Activated naive CD4-positive, alpha-beta T cell treated with Interleukin-2 at 50 U/mL for 16 hours (primary cell): ENCODE data around the gene C3orf22.
"Not testable (repeated sequence)": the region's sequence is repeated elsewhere in the genome, so short reads cannot be mapped to it uniquely, and the experiment has no call there.

Experiments used
- DNase-seq: peaks from one replicate; pipeline ENCODE4 v3.0.0-alpha.2; 2020

Gene C3orf22, protein sequence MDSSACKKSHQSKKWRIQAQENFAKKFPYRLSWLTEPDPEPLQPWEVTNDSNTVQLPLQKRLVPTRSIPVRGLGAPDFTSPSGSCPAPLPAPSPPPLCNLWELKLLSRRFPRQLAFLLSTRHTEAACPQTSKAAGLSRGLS

DNA sequence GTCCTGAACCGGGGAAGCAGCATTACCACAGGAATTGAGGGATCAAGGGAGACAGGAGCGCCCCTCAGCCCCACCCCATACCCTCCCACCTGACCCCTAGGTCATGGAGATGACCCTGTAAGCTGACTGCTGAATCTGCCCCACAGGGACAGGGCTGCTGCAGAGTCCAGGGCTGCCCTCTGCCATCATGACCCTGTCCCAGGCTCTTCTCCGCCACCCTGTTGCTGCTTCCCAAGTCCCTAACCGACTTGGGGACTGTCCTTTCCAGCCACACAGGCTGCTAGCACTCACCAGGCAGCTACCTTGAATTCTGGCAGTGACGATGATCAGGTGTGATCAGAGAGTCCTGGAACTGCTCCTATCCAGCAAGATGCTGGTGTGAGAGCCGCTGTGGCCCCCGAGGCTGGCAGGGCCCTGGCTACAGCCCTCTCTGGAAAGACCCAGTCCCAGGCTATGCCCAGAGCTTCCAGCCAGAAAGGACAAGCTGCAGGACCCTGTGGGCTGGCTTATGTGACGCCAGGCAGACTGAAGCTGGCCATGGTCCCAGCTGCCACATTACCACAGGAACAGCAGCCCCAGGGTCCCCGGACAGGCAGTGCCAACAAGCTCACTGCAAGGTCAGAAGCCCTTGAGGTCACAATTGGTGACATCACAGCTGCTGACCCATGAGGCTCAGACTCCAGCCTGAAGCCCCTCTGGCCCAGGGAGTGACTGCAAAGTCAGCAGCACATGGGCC lies at the start of gene C3orf22:
TSS of gene C3orf22 (minus strand) at position 597 of the 736 bp plus-strand sequence. CDS start 5,542 bp downstream, outside the sequence.
- DNase-seq: no peak

DNA sequence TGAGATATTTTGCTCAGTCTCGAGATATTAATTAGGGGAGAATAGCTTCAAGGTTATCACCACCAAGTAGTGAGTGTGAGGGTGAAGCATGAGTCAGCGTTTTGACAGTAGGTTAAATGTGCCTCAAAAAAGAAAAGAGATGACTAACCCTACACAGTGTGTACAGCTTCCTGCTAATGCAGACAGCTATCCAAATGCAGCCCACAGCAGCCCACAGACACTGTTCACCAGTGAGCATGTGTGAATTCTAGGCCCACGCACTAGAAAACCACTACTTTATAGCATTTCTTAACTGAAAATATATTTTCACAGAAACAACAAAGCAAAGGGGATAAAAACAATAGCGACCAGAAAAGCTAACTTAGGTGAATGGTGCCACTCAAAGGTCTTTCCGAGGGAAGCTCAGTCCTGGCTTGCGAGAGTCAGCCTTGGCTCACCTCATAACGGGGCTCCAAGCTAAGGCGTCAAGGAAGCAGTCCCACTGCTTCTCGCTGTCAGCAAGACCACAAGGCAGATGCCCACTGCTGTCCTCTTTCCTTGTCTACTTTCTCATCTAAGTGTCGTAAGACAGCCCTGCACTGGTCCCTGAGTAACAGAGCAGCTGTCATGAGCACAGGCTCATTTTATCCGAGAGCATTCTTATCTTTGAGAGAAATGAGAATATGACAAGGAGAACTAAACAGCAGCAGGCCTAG lies 48.6 kb upstream of the C3orf22 start:
- peak; percentile 14 for DNase-seq

DNA sequence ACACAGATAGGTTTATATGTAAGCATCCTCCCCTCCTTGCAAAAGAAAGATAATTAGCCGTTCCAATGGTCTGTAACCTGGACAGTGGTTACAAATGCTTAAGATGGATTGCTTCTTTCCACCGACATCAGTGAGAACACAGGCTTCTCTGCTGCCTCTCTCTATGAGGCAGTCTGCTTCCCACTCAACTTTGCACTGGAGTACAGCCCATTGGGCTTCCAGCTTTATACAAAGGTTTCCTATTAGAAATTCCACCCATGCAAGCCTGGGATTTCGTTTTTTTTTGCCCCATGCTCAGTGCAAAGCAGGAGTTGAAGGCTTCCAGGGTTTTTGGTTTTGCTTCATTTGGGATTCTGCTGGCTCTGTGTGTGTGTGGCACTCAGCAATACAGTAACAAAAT lies 47.3 kb upstream of the C3orf22 start:
- DNase-seq: no peak

DNA sequence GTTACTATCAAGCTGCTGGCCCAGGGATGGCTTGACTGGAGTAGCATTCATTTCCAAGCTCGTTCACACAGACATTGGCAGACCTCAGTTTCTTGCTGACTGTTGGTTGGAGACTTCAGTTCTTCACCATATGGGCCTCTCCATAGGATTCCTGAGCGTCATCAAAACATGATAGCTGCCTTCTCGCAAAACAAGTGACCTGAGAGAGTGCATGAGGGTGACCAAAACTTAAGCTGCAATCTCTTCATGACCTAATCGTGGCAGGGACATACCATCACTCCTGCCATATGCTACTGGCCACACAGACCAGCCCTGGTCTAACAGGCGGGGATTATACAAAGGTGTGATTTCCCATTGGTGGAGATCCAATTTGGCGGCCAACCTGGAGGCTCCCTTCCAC lies 46.0 kb upstream of the C3orf22 start:
- DNase-seq: no peak

DNA sequence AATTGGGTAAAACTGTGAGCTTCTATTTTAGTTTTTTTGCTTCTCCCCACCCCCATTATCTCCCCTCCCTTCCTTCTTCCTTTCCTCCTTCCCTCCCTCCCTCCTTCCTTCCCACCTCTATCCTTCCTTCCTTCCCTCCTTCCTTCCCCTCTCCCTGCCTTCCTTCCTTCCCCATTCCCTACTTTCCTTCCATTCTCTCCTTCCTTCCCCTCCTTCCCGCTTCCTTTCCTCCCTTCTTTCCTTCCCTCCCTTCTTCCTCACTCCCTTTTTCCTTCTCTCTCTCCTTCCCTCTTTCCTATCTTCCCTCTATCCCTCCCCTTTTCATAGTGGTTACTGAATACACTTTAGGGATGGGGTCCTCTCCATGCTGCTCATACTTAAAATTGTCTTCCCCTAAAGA lies 40.4 kb upstream of the C3orf22 start:
- DNase-seq: no peak

DNA sequence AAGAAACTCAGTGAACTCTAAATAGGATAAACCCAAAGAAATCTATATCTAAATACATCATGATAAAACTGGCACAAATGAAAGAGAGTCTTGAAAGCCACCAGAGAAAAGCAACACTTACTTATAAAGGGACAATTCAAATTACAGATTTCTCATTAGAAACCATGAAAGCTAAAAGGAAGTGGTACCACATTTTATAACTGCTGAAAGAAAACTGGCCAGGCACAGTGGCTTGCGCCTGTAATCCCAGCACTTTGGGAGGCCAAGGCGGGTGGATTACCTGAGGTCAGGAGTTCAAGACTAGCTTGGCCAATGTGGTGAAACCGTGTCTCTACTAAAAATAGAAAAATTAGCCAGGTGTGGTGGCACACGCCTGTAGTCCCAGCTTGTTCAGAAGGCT lies 36.7 kb upstream of the C3orf22 start:
- DNase-seq: not testable (repeated sequence)

DNA sequence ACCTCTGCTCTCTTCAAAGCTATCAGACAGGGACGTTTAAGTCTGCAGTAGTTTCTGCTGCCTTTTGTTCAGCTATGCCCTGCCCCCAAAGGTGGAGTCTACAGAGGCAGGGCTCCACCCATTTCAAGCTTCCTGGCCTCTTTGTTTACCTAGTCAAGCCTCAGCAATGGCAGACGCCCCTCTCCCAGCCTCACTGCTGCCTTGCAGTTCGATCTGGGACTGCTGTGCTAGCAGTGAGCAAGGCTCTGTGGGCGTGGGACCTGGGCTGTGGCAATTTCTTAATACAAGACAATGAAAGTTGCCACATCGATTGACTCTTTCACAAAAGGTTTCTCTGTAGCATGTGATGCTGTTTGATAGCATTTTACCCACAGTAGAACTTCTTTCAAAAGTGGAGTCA lies 32.8 kb upstream of the C3orf22 start:
- DNase-seq: not testable (repeated sequence)

DNA sequence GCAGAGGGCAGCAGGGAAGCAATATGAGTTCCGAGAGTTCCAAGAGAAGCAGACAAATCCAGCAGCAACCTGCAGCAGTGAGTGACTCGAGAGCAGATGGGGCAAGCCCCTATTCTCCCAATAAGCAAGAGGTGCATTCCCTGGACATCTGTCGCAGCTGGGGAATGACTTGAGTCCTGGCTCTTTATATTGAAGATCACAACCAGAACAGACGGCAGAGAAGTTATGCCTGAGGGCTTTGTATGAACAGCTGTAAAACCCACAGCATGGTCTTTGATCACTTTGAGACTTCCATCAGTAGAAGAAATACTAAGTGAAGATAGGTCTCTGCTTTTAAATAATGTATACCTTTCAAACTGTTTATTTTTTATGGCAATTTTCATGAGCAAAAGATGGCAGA lies 23.6 kb upstream of the C3orf22 start:
- no peak for DNase-seq

DNA sequence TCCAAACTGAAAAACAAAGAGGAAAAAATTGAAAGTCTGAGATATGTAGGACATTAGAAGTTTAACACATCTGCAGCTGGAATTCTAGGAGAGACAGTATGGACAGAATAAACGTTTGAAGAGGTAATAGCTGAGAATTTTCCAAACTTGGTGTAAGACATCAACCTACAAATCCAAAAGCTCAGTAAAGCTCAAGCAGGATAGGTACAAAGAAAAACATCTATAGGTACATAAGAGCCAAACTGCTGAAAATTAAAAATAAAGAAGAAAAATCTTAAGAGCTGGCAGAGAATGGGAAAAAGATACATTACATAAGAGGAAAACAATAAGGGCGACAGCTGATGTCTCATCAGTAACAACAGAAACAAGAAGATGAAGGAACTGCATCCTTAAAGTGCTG lies 22.8 kb upstream of the C3orf22 start:
- no peak for DNase-seq

DNA sequence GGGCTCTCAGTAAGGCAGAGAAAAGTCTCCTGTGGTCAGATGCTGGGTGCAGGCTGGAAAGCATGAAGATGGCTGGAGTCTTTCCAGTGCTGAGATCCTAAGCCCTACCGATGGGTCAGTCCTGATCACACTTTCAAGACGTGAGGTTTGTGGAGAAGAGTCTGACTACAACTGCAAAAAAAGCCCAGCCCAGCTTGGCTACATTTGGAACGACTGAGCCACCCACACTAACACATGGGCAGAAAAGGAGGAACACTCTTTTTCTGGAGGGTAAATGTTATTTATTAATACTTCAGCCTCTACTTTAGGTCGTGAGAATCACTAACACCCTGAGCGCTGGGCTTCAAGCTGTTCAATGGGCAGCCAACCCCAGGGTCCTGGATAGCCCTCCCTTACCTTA lies 22.0 kb upstream of the C3orf22 start:
- no peak for DNase-seq

DNA sequence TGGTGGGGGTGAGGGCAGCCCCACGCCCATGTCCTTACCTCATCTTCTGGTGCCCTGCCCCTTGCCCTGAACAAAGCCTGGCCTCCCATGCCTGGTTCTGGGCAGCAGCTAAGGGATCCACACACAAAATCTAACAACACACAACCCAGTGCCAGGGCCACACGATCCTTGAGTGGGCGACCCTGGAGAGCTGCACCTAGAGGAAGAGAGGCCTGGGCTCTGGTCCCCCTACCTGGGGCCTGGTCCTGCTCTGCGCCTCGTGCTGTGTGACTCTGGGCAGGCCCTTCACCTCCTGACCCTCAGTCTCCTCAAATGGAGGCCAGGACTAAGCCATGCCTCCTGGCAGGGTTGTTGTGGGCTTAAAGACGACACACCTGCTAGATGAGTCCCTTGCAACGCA lies 20.0 kb upstream of the C3orf22 start:
- DNase-seq: no peak

DNA sequence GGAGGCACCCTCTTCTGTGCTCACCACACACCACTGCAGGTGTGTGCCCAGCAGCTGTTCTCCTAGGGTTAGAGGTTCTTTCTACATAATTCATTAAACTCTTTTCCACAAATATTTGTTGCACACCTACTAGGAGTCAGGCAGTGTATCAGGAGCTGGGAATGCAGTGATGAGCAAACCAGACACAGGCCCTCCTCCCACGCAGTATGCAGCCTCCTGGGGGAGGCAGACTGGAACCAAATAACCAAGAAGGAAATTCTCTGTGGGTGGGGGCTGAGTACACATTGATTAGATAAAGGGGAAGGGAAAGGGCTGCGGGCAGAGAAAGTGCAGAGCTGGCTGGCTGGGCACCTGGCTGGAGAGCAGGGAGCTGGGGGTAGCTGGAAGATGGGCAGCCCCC lies 18.5 kb upstream of the C3orf22 start:
- DNase-seq: no peak

DNA sequence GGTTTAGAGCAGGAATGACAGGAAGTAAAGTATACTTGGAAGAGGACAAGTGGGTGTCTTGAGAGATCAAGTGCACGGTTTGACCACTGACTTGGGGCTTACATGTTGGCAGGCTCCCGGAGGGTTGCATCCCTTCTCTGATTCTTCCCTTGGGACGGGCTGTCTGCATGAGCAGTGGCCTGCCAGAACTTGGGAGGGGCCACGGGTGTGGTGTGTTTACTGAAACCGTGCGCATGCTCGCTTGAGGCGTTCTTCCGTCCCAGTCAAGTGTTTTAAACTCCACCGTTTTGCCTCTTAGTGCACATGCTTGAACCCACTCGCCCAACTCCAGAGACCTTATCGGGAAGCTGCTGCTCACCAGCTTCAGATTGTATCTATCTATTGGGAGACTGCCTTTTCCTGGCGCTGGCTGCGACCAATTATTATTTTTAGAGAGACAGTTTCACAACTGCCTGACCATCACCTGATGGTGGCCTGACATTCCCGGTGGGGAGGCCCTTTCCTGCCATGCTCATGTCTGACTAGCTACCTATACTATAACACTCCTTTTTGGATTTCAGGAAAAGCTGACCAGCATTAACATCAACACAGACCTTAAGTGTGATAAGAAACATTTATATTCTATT lies 14.9 kb upstream of the C3orf22 start:
- DNase-seq: no peak

DNA sequence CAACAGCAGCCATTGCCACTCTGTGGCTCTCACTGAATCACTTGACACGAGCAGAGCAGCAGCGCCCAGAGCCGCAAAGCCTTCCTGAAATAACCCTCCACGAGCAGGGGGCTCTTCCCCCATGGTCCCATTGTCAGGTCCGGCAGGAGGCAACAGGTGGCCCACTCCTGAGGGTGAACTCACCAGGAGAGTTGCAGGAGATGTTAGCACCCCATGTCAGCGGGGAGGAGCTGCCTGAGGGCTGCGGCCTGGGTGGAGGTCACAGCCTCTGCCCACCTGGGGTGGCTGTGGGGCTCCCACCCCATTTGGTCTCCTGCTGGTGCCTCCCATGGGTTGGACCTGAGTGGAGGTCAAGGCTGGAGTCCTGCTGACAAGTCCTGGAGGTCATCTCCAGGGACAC lies 12.3 kb upstream of the C3orf22 start:
- no peak for DNase-seq

DNA sequence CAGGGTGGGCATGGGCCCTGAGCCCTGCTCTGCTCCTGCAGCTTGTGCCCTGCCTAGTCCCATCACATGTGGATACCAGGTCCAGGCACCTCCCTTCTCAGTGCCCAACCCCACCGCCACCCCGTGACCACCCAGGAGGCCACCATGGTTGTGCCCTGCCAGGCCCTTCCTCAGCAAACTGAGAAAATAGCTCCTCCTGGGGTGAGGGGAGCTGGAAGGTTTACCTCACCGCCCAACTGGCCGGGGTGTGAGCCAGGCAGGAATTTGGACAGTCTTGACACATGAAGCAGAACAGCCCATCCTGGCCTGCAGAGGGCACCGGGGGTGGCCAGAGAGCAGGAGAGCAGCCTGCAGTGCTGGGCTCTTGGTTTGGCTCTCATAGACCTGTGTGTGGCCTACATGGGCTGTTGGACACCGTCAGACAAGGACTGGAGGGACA lies 11.4 kb upstream of the C3orf22 start:
- DNase-seq: no peak

DNA sequence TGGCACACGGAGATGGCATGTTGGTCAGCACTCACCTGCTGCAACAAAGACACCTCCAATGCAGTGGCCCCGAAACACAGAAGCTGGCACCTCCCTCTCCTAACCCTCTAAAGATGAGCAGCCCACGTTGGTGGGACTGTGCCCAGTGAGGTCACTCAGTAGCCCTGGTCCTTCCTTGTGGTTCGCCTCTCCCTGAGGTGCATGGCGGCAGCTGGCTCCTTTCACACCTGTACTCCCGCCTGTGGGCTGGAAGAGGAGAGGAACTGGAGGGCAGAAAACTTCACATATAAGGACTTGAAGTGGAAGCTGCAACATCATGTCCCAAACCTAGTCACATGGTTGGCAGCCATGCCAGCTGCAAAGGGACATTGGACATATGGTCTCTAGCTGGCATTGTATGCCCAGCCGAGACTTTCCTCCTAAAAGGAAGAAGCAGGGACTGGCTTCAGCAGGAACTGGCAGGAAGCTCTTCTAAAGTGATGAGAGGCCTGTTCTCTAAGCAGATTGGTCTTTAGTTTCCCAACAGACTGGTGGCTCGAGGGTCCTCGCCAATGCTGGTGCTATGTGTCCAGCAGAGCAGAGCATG lies 10.8 kb upstream of the C3orf22 start:
- DNase-seq: no peak

DNA sequence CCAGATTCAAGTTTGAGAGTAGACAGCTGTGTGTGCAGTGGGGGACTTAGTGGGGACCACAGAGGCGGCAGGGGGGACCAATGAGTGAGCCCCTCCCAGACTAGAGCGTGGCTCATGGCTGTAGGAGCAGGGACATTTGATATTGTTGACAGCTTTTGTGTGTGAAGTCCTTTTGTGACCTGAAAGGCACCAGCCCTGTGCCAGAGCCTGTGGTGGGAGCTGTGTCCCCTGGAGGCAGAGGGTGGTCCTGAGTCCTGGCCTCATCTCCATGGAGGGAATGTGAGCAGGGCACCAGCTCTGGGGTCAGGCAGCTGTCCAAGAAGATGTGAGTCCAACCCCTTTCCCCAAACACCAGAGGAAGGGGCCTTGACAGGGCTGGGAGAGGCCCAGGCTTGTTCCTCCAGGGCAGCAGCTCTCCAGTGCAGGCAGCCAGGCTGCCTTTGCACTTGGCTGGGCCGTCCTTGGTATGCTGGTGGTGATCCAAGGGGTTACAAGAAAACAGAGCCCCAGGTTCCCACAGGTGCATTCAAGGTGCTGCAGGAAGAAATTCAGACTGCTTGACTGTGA lies 10.1 kb upstream of the C3orf22 start:
- DNase-seq: no peak

DNA sequence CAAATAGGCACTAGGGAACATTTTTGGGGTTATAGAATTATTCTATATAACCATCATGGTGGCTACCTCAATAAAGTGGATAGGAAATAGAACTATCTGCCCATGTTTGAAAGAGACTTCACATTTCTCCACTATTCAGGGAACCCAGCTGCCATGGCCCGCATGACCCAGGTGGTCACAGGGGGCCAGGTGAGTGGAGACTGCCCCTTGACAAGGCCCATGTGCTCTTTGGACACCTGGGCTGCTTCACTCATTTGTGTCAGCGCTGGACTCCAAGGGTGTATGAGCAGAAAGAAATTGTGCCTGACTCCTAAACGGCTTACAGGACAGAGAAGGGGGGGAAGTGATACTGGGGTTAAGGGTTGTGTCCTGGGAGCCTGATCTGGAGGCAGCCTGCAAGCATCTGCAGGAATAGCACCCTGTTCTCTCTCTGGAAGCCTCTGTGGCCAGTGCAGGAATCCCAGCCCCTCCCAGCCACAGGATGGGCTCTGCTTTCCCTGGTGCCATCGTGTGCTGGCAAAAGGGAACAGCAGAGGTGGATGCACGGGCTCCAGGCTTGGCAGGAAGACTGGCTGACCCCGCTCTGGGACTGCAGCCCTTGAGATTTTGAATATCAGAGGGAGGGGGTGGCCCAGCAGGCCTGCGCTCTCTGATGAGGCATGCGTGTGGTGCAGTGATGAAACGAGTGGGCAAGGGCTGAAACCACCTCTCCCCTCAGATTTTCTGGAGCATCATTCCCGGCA lies 9.1 kb upstream of the C3orf22 start:
- no peak for DNase-seq

DNA sequence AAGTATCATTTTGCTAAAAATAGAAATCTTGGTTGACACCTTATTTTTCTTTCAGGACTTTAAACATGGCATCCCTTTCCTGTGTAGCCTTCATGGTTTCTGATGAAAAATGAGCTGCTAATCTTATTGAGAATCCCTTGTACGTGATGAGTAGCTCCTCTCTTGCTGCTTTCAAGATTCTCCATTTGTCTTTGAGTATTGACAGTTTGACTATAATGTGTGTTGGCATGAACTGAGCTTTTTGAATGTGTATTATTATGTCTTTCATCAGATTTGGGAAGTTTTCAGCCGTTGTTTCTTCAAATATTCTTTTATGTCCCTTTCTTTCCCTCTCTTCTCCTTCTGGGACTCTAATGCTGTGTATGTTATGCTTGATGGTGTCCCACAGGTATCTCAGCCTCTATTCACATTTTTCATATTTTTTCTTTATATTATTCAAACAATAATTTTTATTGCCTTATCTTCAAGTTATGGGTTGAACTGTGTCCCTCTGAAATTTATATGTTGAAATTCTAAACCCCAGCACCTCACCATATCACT lies 4.1 kb upstream of the C3orf22 start:
- no peak for DNase-seq

DNA sequence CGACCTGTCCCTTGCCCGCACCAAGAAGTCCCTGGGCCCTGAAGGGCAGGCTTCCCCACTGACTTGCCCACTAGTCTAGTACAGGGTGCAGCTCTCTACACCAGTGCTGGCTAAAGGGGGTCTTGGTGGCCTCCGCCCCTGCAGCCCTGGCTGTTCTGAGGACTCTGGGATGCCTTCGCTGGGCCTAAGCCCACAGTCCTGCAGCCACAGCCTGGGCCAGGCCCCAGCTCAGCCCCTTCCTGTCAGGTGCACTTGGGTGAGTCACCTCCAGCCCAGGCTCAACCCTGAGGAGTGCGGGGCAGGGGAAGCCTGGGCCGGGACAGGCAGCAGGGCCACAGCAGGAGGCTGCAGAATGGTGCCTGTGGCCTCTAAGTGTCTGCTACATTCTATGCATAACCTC lies 971 bp downstream of the C3orf22 start:
- DNase-seq: no peak

DNA sequence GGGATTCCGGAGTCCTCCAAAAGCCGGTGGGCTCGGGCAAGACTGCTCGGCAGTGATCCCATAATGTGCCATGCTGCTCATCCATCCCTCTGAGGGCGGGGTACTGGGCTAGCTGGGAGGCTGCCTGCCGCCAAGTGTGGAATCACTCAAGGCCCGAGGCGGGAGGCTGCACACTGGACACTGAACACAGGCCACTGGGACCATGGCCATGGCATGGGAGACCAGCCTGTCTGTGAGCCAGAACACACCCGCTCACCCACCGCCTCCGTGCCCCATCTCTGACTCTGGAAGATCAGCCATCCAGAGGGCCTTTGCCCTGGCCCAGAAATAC lies 1.4 kb downstream of the C3orf22 start:
- DNase-seq: no peak
